RWPE2 (cell line): ENCODE results near the gene SCLT1.
A peak's percentile ranks its signal among the peaks of the same experiment; 100 is the strongest.

Experiments used
- ATAC-seq: fragments of 200-7000 bp; cut with Tn5 transposase; 3 replicates; pipeline ENCODE4 v1.9.1; 2021; ENCODE audit warnings: low read depth
- DNase-seq: peaks from one replicate; pipeline ENCODE4 v3.0.0-alpha.2; 2020; ENCODE audit warnings: low spot score
- H3K27ac ChIP-seq: fragments of 450-650 bp; 2 replicates; pipeline ENCODE4 v1.5.1; 2017; ENCODE audit warnings: mild to moderate bottlenecking; ENCODE audit not compliant: poor library complexity, severe bottlenecking
- H3K27me3 ChIP-seq: fragments of 250-450 bp; sonication (Bioruptor Pico); 2 replicates; pipeline ENCODE4 v1.5.1; 2021; ENCODE audit warnings: mild to moderate bottlenecking, moderate library complexity; ENCODE audit not compliant: insufficient read depth, poor library complexity, severe bottlenecking
- H3K36me3 ChIP-seq: fragments of 250-450 bp; sonication (Bioruptor Pico); 2 replicates; pipeline ENCODE4 v1.5.1; 2020; ENCODE audit warnings: low read depth, mild to moderate bottlenecking, moderate library complexity
- H3K4me1 ChIP-seq: fragments of 250-450 bp; sonication (Bioruptor Pico); 2 replicates; pipeline ENCODE4 v1.5.1; 2021; ENCODE audit warnings: mild to moderate bottlenecking, moderate library complexity; ENCODE audit not compliant: insufficient read depth, poor library complexity, severe bottlenecking
- H3K4me3 ChIP-seq: fragments of 250-450 bp; sonication (Bioruptor Pico); 2 replicates; pipeline ENCODE4 v1.5.1; 2021; ENCODE audit warnings: mild to moderate bottlenecking, moderate library complexity; ENCODE audit not compliant: severe bottlenecking
- H3K9me3 ChIP-seq: fragments of 250-450 bp; sonication (Bioruptor Pico); 2 replicates; pipeline ENCODE4 v1.5.1; 2021; ENCODE audit warnings: mild to moderate bottlenecking, moderate library complexity; ENCODE audit not compliant: severe bottlenecking
- CTCF ChIP-seq: fragments of 450-650 bp; IDR thresholded peaks from one replicate; pipeline ENCODE4 v1.5.1; 2017; ENCODE audit warnings: mild to moderate bottlenecking, moderate library complexity; ENCODE audit not compliant: poor library complexity, severe bottlenecking

The SCLT1 gene

GRCh38 chr4:129063640-129064039, 29.7 kb downstream of the SCLT1 start:
- no peaks in the 10 kb centered on the region for H3K4me1 ChIP-seq
- TF ChIP-seq CTCF, result no peak
- ATAC-seq, result no peak

GRCh38 chr4:129062580-129062979, 30.8 kb downstream of the SCLT1 start:
- Histone ChIP-seq H3K36me3 (peaks cover 13% of the 10 kb centered on the region), H3K4me3 (no peak overlapping the region), H3K9me3 (peaks cover 29% of the 10 kb centered on the region), H3K4me1 (no peaks in the 10 kb centered on the region), H3K27ac (no peak overlapping the region), H3K27me3 (no peaks in the 10 kb centered on the region)
- no peak for TF ChIP-seq CTCF
- DNase-seq (no peak), ATAC-seq (no peak)

More at GRCh38 chr4:129063640-129064039, 29.7 kb downstream of the SCLT1 start:
- no peak overlapping the region for H3K4me3 ChIP-seq
- no peak overlapping the region for H3K27ac ChIP-seq
- DNase-seq, result no peak
- no peaks in the 10 kb centered on the region for H3K27me3 ChIP-seq
- peaks cover 13% of the 10 kb centered on the region for H3K36me3 ChIP-seq
- H3K9me3 ChIP-seq, result peaks cover 24% of the 10 kb centered on the region

- Histone ChIP-seq H3K36me3 (no peaks in the 10 kb centered on the region), H3K4me3 (no peak overlapping the region), H3K9me3 (peaks cover 37% of the 10 kb centered on the region), H3K27ac (no peak overlapping the region), H3K27me3 (no peaks in the 10 kb centered on the region), H3K4me1 (no peaks in the 10 kb centered on the region)
- DNase-seq (no peak), ATAC-seq (no peak)
- no peak for TF ChIP-seq CTCF
Measured at GRCh38 chr4:129059028-129059427, 34.3 kb downstream of the SCLT1 start.

- no peak overlapping the region for H3K27ac ChIP-seq
- H3K9me3 ChIP-seq, result no peaks in the 10 kb centered on the region
- no peaks in the 10 kb centered on the region for H3K27me3 ChIP-seq
- H3K4me3 ChIP-seq, result no peak overlapping the region
- H3K4me1 ChIP-seq, result no peaks in the 10 kb centered on the region
- TF ChIP-seq CTCF, result no peak
- peak; percentile 49; the same call in 2 of the 3 replicates for ATAC-seq
- no peaks in the 10 kb centered on the region for H3K36me3 ChIP-seq
- no peak for DNase-seq
Measured at GRCh38 chr4:129046055-129046959, 47.0 kb downstream of the SCLT1 start.

- Histone ChIP-seq H3K4me3 (no peak overlapping the region), H3K4me1 (no peaks in the 10 kb centered on the region), H3K27ac (no peak overlapping the region), H3K36me3 (peaks cover 6% of the 10 kb centered on the region), H3K9me3 (no peaks in the 10 kb centered on the region), H3K27me3 (no peaks in the 10 kb centered on the region)
- DNase-seq, result no peak
- TF ChIP-seq CTCF, result peak; percentile 28
- no peak for ATAC-seq
Measured at GRCh38 chr4:129043523-129043922, 49.8 kb downstream of the SCLT1 start.
